Osteoblast (primary cell): ENCODE measurements around the gene NID2. TPM values are rescaled to one million over a fixed set of nuclear protein-coding genes. Genes with fewer than 3 reads are reported as not detected.

Experiments
- DNase-seq: peaks from one replicate; pipeline ENCODE4 v3.0.0; 2011; ENCODE audit warnings: low spot score, mixed read lengths; ENCODE audit not compliant: insufficient read length; ENCODE audit errors: missing footprints
- H2AFZ ChIP-seq: 2 replicates; pipeline ENCODE4 v1.6.0; 2011; ENCODE audit warnings: mild to moderate bottlenecking, low read length
- H3K27ac ChIP-seq: 2 replicates; pipeline ENCODE4 v1.5.1; 2011; ENCODE audit warnings: mild to moderate bottlenecking, low read depth, low read length, moderate library complexity
- H3K27me3 ChIP-seq: 2 replicates; pipeline ENCODE4 v1.6.0; 2012; ENCODE audit warnings: mild to moderate bottlenecking, control low read depth, inconsistent platforms, low read length, moderate library complexity; ENCODE audit not compliant: insufficient read depth
- H3K36me3 ChIP-seq: 2 replicates; pipeline ENCODE4 v1.5.1; 2011; ENCODE audit warnings: mild to moderate bottlenecking, low read length, control low read depth, moderate library complexity; ENCODE audit not compliant: insufficient read depth
- H3K4me1 ChIP-seq: 2 replicates; pipeline ENCODE4 v1.5.1; 2011; ENCODE audit warnings: mild to moderate bottlenecking, low read length, control low read depth, moderate library complexity; ENCODE audit not compliant: insufficient read depth
- H3K4me2 ChIP-seq: 2 replicates; pipeline ENCODE4 v1.6.0; 2011; ENCODE audit warnings: mild to moderate bottlenecking, low read length; ENCODE audit not compliant: insufficient read depth
- H3K4me3 ChIP-seq: fragments of 200-600 bp; sonication (generic); 3 replicates; pipeline ENCODE4 v1.5.1; 2012; ENCODE audit warnings: mild to moderate bottlenecking, low read length, inconsistent platforms; ENCODE audit not compliant: insufficient read depth
- H3K79me2 ChIP-seq: 2 replicates; pipeline ENCODE4 v1.6.0; 2012; ENCODE audit warnings: mild to moderate bottlenecking, low read length, control low read depth, inconsistent platforms; ENCODE audit not compliant: insufficient read depth
- H3K9me3 ChIP-seq: 2 replicates; pipeline ENCODE4 v1.5.1; 2011; ENCODE audit warnings: low read depth, low read length, control low read depth
- H4K20me1 ChIP-seq: 2 replicates; pipeline ENCODE4 v1.6.0; 2012; ENCODE audit warnings: mild to moderate bottlenecking, low read length, control low read depth; ENCODE audit not compliant: insufficient read depth
- CTCF ChIP-seq: IDR thresholded peaks from 2 replicates; pipeline ENCODE4 v1.5.1; 2011; ENCODE audit warnings: mild to moderate bottlenecking, low read depth, low read length, moderate library complexity; ENCODE audit errors: extremely low read depth
- total RNA-seq: library from RNA; depleted of rRNA; stranded (reverse); fragments of >200 nt; gene quantifications from 2 replicates; pipeline ENCODE4 v1.2.3, GENCODE V29; 2012

The NID2 gene
- total RNA-seq: 138 and 141 TPM in 2 replicates

- Histone ChIP-seq H4K20me1 (no peaks in the 10 kb centered on the region), H3K36me3 (peaks cover 7% of the 10 kb centered on the region), H3K4me2 (peak within 1 kb of the TSS; percentile 96), H3K4me1 (peaks cover 44% of the 10 kb centered on the region), H3K27ac (peak within 1 kb of the TSS; percentile 79), H3K79me2 (peaks cover 27% of the 10 kb centered on the region), H3K27me3 (no peaks in the 10 kb centered on the region), H2AFZ (peak within 1 kb of the TSS; percentile 95), H3K4me3 (peak within 1 kb of the TSS; percentile 85), H3K9me3 (no peaks in the 10 kb centered on the region)
- no peak for TF ChIP-seq CTCF
- peak; percentile 97 for DNase-seq
These were observed at the start of gene NID2 for GRCh38 chr14:52068615-52069306. TSS of gene NID2 (minus strand) at chr14:52069059. CDS start at chr14:52068994, 65 bp downstream.

- no peak for TF ChIP-seq CTCF
- no peak overlapping the region for H3K4me2 ChIP-seq
- peak; percentile 56 for DNase-seq
These were observed 48.4 kb upstream of the NID2 start for GRCh38 chr14:52117111-52117832.

GRCh38 chr14:52115286-52115685 lies 46.4 kb upstream of the NID2 start:
- Histone ChIP-seq H3K4me3 (no peak overlapping the region), H2AFZ (no peak overlapping the region), H3K79me2 (no peaks in the 10 kb centered on the region), H3K27ac (no peak overlapping the region), H3K9me3 (no peaks in the 10 kb centered on the region), H3K4me2 (no peak overlapping the region), H3K36me3 (no peaks in the 10 kb centered on the region), H3K27me3 (no peaks in the 10 kb centered on the region), H4K20me1 (no peaks in the 10 kb centered on the region), H3K4me1 (peaks cover 23% of the 10 kb centered on the region)
- no peak for DNase-seq
- TF ChIP-seq CTCF: no peak

More at GRCh38 chr14:52117111-52117832, 48.4 kb upstream of the NID2 start:
- no peak overlapping the region for H3K27ac ChIP-seq
- H3K36me3 ChIP-seq: no peaks in the 10 kb centered on the region
- no peak overlapping the region for H2AFZ ChIP-seq
- no peaks in the 10 kb centered on the region for H3K9me3 ChIP-seq
- H4K20me1 ChIP-seq: no peaks in the 10 kb centered on the region
- no peaks in the 10 kb centered on the region for H3K27me3 ChIP-seq
- H3K79me2 ChIP-seq: no peaks in the 10 kb centered on the region
- no peak overlapping the region for H3K4me3 ChIP-seq
- H3K4me1 ChIP-seq: peaks cover 7% of the 10 kb centered on the region
